Tibial artery (tissue), 4 donors: ENCODE measurements around the gene KRT23.

Experiments used
- DNase-seq, 2 donors: peaks; one replicate each; pipeline ENCODE4 v3.0.0-alpha.2; 2019
- H3K27ac ChIP-seq, 2 donors: fragments of 200-600 bp; sonication (generic) in 1 of 2; 1 replicate in 1 of 2; 2 replicates in 1 of 2; pipeline ENCODE4 v1.5.1; 2018 to 2019; ENCODE audit warnings: mild to moderate bottlenecking in 1 of 2
- H3K27me3 ChIP-seq, 2 donors: fragments of 200-600 bp; sonication (generic) in 1 of 2; one replicate each; pipeline versions ENCODE4 v1.5.1 to v1.6.0; 2016 to 2019
- H3K36me3 ChIP-seq, 3 donors: fragments of 200-600 bp; sonication (generic) in 2 of 3; one replicate each; pipeline ENCODE4 v1.5.1; 2016 to 2019; ENCODE audit warnings: mild to moderate bottlenecking in 2 of 3
- H3K4me1 ChIP-seq, 4 donors: fragments of 200-600 bp; sonication (generic) in 2 of 4; 1 replicate in 3 of 4; 2 replicates in 1 of 4; pipeline ENCODE4 v1.5.1; 2016 to 2019
- H3K4me3 ChIP-seq, 2 donors: fragments of 200-600 bp; sonication (generic) in 1 of 2; 1 replicate in 1 of 2; 2 replicates in 1 of 2; pipeline ENCODE4 v1.5.1; 2018 to 2019; ENCODE audit warnings: mild to moderate bottlenecking in 2 of 2
- H3K9me3 ChIP-seq, 3 donors: fragments of 200-600 bp; sonication (generic) in 1 of 3; one replicate each; pipeline ENCODE4 v1.5.1; 2016 to 2019
- intact Hi-C: fragments of 100-400 bp; cut with DNase I; formaldehyde crosslinking; loops from one replicate; pipeline ENCODE4 v1.15.0; 2023; ENCODE audit warnings: low total_unique reads
- TF ChIP-seq, protein P1 (sequence below), 2 experiments: fragments of 200-600 bp in 1 of 2; fragments of 450-650 bp in 1 of 2; IDR thresholded peaks; one replicate each; pipeline ENCODE4 v1.5.1; 2017 to 2019; ENCODE audit warnings: antibody characterized with exemption in 2 of 2, mild to moderate bottlenecking in 1 of 2, moderate library complexity in 1 of 2

Gene KRT23

DNA sequence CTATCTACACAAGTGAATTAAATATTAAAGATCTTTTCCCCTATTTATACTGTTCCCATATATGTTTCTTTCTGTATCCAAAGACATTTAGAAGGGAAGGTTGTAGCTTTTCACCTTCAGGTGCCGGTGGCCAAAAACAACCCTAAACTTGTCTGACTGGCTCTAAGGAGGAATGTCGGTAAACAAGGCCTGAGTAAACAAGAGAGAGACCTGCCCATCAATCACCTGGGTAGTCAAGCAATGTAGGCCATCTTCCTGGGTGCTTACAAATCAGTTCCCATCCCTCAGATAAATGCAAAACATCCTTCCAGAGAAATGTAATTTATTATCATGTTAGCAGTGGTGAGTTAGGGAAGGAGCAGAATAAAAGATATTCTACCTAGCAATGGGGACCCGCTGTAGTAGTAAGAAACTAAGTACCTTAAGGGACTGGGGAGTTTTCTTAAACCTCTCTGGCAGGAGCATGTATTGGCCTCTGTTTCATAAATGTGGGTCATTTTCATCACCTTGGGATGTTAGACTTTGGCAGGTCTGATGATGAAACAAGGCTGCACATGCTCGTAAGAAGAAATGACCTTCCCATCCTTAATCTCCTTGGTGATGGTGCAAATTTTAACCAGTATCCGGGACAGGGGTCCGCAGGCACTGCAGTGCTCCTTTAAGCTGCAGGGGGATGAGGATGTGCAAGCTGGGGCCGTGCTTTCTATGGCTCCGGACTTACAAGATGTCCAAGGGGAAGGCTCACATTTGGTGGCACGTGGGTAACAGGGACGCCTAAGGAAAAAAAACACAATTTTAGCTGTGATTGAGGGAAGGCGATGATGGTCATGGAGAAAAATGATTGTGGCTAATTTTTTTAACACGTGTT is 20.9 kb upstream of the KRT23 start:
- Histone ChIP-seq H3K27ac (no peak overlapping the region), H3K36me3 (no peaks in the 10 kb centered on the region), H3K9me3 (no peaks in the 10 kb centered on the region), H3K27me3 (peaks cover 0 to 2% of the 10 kb centered on the region in 2 donors), H3K4me1 (no peaks in the 10 kb centered on the region), H3K4me3 (no peak overlapping the region)
- intact Hi-C loops, result no loop called here
- TF ChIP-seq, protein P1, sequence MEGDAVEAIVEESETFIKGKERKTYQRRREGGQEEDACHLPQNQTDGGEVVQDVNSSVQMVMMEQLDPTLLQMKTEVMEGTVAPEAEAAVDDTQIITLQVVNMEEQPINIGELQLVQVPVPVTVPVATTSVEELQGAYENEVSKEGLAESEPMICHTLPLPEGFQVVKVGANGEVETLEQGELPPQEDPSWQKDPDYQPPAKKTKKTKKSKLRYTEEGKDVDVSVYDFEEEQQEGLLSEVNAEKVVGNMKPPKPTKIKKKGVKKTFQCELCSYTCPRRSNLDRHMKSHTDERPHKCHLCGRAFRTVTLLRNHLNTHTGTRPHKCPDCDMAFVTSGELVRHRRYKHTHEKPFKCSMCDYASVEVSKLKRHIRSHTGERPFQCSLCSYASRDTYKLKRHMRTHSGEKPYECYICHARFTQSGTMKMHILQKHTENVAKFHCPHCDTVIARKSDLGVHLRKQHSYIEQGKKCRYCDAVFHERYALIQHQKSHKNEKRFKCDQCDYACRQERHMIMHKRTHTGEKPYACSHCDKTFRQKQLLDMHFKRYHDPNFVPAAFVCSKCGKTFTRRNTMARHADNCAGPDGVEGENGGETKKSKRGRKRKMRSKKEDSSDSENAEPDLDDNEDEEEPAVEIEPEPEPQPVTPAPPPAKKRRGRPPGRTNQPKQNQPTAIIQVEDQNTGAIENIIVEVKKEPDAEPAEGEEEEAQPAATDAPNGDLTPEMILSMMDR (IDR thresholded peaks at IDR 0.05), result no peak
- no peak for DNase-seq

GRCh38 chr17:40956401-40957254 is 19.2 kb upstream of the KRT23 start:
- TF ChIP-seq, protein P1 (IDR thresholded peaks at IDR 0.05), result no peak
- DNase-seq, result no peak
- H3K4me3 ChIP-seq, result no peak overlapping the region
- no peaks in the 10 kb centered on the region for H3K36me3 ChIP-seq
- H3K27ac ChIP-seq, result no peak overlapping the region
- H3K27me3 ChIP-seq, result peaks cover 0 to 2% of the 10 kb centered on the region in 2 donors
- intact Hi-C loops, result no loop called here
- H3K4me1 ChIP-seq, result peaks cover 0 to 4% (median 0%) of the 10 kb centered on the region in 4 donors
- H3K9me3 ChIP-seq, result no peaks in the 10 kb centered on the region

DNA sequence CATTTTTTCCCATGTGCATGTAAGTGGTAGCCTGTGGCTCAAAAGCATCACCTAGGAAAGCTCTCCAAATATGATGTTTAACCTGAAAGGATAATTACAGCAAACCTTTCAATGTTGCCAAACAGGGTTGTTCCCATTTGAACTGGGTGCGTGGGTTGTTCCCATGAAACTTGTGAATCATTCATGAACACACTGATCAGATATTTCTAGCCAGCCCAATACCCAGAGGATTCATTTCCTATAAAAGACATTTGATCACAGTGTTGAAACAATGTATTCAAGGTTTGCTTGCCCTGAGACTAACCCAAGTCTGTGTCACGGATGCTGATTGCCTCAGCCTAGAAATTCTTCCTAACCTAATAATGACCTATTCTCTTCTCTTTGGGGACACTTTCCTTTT is 16.4 kb upstream of the KRT23 start:
- H3K4me3 ChIP-seq, result no peak overlapping the region
- intact Hi-C loops, result no loop called here
- peaks cover 0 to 7% of the 10 kb centered on the region in 2 donors for H3K27me3 ChIP-seq
- no peak overlapping the region for H3K27ac ChIP-seq
- H3K36me3 ChIP-seq, result no peaks in the 10 kb centered on the region
- H3K4me1 ChIP-seq, result peaks cover 0 to 4% (median 0%) of the 10 kb centered on the region in 4 donors
- TF ChIP-seq, protein P1 (IDR thresholded peaks at IDR 0.05), result no peak
- H3K9me3 ChIP-seq, result no peaks in the 10 kb centered on the region
- no peak for DNase-seq

- peaks cover 0 to 4% (median 0%) of the 10 kb centered on the region in 4 donors for H3K4me1 ChIP-seq
- no peaks in the 10 kb centered on the region for H3K36me3 ChIP-seq
- TF ChIP-seq, protein P1 (IDR thresholded peaks at IDR 0.05), result no peak
- H3K27ac ChIP-seq, result no peak overlapping the region
- intact Hi-C loops, result no loop called here
- DNase-seq, result no peak
- H3K4me3 ChIP-seq, result no peak overlapping the region
- peaks cover 0 to 19% of the 10 kb centered on the region in 2 donors for H3K27me3 ChIP-seq
- no peaks in the 10 kb centered on the region for H3K9me3 ChIP-seq
Observed at GRCh38 chr17:40952661-40953060, 15.2 kb upstream of the KRT23 start.

DNA sequence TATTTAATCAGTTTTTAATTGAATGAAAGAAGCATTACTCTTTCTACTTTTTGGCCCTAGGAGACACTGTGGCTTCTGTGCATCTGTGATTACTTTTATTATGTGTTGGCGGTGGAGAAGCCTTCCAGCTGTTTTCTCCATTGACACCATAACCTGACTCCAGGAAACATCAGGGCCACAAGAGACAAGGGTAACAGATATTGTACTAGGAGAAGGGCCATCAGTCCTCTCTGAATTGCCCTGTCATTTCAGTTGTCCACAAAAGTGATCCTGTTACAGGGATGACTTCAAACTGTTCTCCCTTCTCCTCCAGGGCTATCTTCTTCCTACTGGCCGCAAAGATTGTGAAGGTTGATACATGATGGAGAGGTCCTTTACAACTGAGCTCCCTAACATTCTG is 14.7 kb upstream of the KRT23 start:
- Histone ChIP-seq H3K9me3 (no peaks in the 10 kb centered on the region), H3K4me1 (peaks cover 0 to 4% (median 0%) of the 10 kb centered on the region in 4 donors), H3K27ac (no peak overlapping the region), H3K4me3 (no peak overlapping the region), H3K36me3 (no peaks in the 10 kb centered on the region), H3K27me3 (peaks cover 0 to 19% of the 10 kb centered on the region in 2 donors)
- TF ChIP-seq, protein P1 (IDR thresholded peaks at IDR 0.05), result no peak
- intact Hi-C loops, result no loop called here
- no peak for DNase-seq
